WTC11 (cell line): Measurements from ENCODE around the gene STRN4.

Source experiments
- CTCF ChIP-seq: fragments of 200-600 bp; IDR thresholded peaks from 2 replicates; pipeline ENCODE4 v1.8.0; 2022; ENCODE audit warnings: antibody characterized with exemption
- GABPB1 ChIP-seq: sonication (generic); formaldehyde crosslinking; IDR thresholded peaks from 2 replicates; pipeline ENCODE4 v1.8.1; 2023; ENCODE audit warnings: mild to moderate bottlenecking, missing genetic modification reagents
- NR2C2 ChIP-seq: sonication (generic); formaldehyde crosslinking; IDR thresholded peaks from 2 replicates; pipeline ENCODE4 v1.8.0; 2022; ENCODE audit warnings: mild to moderate bottlenecking, missing genetic modification reagents
- NR3C1 ChIP-seq: sonication (generic); formaldehyde crosslinking; conservative IDR thresholded peaks from 2 replicates; pipeline ENCODE4 v1.8.1; 2023; ENCODE audit warnings: low read depth, mild to moderate bottlenecking, missing genetic modification reagents
- OVOL2 ChIP-seq: fragments of 250-450 bp; sonication (Bioruptor Pico); IDR thresholded peaks from 2 replicates; pipeline ENCODE4 v1.9.0; 2021; ENCODE audit warnings: mild to moderate bottlenecking, borderline replicate concordance
- TF ChIP-seq, protein P1 (sequence below): sonication (generic); formaldehyde crosslinking; IDR thresholded peaks from 2 replicates; pipeline ENCODE4 v1.8.0; 2022; ENCODE audit warnings: missing genetic modification reagents

- TF ChIP-seq NR2C2 (CRISPR knock-in tag) (no peak), CTCF (no peak), OVOL2 (CRISPR knock-in tag) (no peak), NR3C1 (CRISPR knock-in tag) (no peak), GABPB1 (CRISPR knock-in tag) (peak; percentile 8; the same call in 1 of the 2 replicates)
- TF ChIP-seq, protein P1, sequence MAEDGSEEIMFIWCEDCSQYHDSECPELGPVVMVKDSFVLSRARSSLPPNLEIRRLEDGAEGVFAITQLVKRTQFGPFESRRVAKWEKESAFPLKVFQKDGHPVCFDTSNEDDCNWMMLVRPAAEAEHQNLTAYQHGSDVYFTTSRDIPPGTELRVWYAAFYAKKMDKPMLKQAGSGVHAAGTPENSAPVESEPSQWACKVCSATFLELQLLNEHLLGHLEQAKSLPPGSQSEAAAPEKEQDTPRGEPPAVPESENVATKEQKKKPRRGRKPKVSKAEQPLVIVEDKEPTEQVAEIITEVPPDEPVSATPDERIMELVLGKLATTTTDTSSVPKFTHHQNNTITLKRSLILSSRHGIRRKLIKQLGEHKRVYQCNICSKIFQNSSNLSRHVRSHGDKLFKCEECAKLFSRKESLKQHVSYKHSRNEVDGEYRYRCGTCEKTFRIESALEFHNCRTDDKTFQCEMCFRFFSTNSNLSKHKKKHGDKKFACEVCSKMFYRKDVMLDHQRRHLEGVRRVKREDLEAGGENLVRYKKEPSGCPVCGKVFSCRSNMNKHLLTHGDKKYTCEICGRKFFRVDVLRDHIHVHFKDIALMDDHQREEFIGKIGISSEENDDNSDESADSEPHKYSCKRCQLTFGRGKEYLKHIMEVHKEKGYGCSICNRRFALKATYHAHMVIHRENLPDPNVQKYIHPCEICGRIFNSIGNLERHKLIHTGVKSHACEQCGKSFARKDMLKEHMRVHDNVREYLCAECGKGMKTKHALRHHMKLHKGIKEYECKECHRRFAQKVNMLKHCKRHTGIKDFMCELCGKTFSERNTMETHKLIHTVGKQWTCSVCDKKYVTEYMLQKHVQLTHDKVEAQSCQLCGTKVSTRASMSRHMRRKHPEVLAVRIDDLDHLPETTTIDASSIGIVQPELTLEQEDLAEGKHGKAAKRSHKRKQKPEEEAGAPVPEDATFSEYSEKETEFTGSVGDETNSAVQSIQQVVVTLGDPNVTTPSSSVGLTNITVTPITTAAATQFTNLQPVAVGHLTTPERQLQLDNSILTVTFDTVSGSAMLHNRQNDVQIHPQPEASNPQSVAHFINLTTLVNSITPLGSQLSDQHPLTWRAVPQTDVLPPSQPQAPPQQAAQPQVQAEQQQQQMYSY = no peak
These were observed 41.3 kb upstream of the STRN4 start for GRCh38 chr19:46787331-46788261.
